Stimulated activated naive CD8-positive, alpha-beta T cell treated with anti-CD3 and anti-CD28 coated beads, Interleukin-15, Interleukin-2, amounts not matched to agents 100 ng/mL and 50 ng/mL, for 24 hours (primary cell): ENCODE data around the gene TBC1D21.

Source experiments
- H3K27ac Mint-ChIP-seq: one replicate; pipeline ENCODE4 v1.8.0; 2021; ENCODE audit warnings: mild to moderate bottlenecking, mixed read lengths
- H3K27me3 Mint-ChIP-seq: one replicate; pipeline ENCODE4 v1.8.0; 2021; ENCODE audit warnings: mixed read lengths
- H3K36me3 Mint-ChIP-seq: one replicate; pipeline ENCODE4 v1.8.0; 2021; ENCODE audit warnings: low read depth, mixed read lengths
- H3K4me1 Mint-ChIP-seq: one replicate; pipeline ENCODE4 v1.8.0; 2021; ENCODE audit warnings: low read depth, mixed read lengths
- H3K4me3 Mint-ChIP-seq: one replicate; pipeline ENCODE4 v1.8.0; 2021; ENCODE audit warnings: mild to moderate bottlenecking, mixed read lengths
- H3K9me3 Mint-ChIP-seq: one replicate; pipeline ENCODE4 v1.8.0; 2021; ENCODE audit warnings: mixed read lengths

Gene TBC1D21

DNA sequence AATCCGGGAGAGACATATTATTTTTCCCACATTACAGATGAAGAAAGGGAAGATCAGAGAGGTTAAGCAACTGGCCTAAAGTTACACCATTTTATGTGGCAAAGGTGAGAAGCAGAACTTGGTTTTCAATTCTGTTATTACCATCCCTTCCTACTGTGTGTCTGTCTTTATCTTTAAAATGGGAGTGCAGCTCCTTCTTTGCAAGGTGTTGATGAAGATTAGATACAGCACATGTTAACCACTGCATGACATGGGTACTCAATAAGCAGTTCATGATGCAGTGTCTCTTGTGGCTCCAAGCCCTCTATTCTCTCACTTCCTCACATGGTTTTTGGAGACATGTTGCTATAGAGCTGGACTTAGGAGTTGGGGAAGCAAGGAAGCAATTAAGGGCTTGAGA is 23.1 kb upstream of the TBC1D21 start:
- Mint-ChIP-seq H3K27me3 (peaks cover 19% of the 10 kb centered on the region), H3K36me3 (no peaks in the 10 kb centered on the region), H3K4me3 (no peak overlapping the region), H3K27ac (no peak overlapping the region), H3K9me3 (no peaks in the 10 kb centered on the region), H3K4me1 (no peaks in the 10 kb centered on the region)

DNA sequence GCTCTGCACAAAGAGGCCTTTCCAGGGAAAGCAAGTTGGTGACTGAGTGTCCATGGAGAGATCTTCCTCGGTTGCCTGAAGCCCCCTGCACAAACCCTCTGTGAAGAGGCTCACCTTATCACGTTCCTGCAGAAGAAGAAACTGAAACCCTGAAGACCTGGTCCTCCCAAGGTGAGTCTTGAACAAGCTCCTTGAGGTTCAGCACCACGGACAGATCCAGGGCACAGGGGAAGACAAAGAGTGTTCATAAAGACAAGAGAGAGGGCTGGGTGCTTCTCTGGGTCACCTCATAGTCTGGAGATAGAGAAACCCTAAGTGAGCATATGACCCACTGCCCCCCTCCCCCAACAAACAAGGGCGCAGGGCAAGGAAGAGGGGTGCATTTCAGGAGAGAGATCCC is 21.7 kb upstream of the TBC1D21 start:
- no peak overlapping the region for H3K4me3 Mint-ChIP-seq
- H3K36me3 Mint-ChIP-seq = no peaks in the 10 kb centered on the region
- no peaks in the 10 kb centered on the region for H3K9me3 Mint-ChIP-seq
- H3K27me3 Mint-ChIP-seq = peaks cover 23% of the 10 kb centered on the region
- no peak overlapping the region for H3K27ac Mint-ChIP-seq
- H3K4me1 Mint-ChIP-seq = no peaks in the 10 kb centered on the region

DNA sequence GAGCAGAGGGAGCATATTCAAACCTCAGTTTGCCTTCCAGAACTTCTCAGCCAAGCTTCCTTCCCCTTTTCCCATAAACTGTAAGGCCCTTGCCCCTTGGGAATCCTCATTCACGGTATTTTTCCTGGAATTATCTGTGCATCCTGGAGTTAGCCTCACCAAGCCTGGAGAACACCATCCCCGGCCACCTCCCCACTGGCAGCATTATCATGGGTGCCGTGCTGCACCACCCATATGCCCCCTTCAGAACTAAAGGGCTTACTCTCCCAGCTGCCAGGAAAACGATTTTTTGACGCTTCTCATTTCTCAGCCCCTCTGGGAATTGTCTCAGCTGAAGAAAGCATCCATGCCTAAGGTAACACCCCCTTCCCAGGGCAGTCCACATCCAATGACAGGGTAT is 20.9 kb upstream of the TBC1D21 start:
- H3K4me1 Mint-ChIP-seq = no peaks in the 10 kb centered on the region
- H3K27ac Mint-ChIP-seq = no peak overlapping the region
- no peaks in the 10 kb centered on the region for H3K36me3 Mint-ChIP-seq
- H3K27me3 Mint-ChIP-seq = peaks cover 23% of the 10 kb centered on the region
- no peaks in the 10 kb centered on the region for H3K9me3 Mint-ChIP-seq
- no peak overlapping the region for H3K4me3 Mint-ChIP-seq

GRCh38 chr15:73854265-73854664 is 19.1 kb upstream of the TBC1D21 start:
- Mint-ChIP-seq H3K36me3 (no peaks in the 10 kb centered on the region), H3K4me1 (no peaks in the 10 kb centered on the region), H3K9me3 (no peaks in the 10 kb centered on the region), H3K27ac (peak overlapping the region; percentile 12), H3K27me3 (peaks cover 29% of the 10 kb centered on the region), H3K4me3 (no peak overlapping the region)

DNA sequence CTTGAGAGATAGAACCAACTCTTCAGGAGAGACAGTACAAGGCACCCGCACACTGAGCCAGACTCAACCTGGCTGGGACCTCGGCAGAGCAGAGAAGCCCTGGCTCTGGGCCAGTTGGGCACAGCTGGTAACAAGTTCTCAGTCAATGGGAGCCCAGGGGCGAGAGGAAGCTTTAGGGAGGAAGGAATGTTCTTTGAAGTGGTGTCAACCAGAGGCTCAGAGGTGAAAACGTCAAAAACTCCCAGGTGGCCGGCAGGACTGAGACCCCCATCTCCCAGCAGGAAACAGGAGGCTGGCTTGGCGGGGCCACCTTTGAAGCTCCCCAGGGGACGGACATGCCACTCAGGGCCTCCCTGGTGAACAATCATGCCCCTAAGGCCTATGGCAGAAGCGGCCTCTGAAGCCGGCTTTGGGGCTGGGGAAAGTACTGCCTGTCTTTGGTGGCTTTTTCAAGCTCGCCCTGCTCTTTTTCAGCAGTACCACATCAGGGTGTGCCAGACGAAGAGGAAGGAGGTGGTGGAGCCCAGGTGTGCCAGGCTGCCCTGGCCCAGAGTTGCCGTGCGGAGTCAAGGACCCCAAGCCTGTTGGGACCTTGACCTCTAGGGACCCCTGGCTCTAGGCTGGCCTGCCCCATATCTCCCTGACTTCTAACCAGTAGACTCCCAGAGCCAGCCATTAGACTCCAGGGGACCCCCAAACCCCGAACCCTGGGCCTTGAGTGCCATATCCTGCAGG is 16.7 kb upstream of the TBC1D21 start:
- Mint-ChIP-seq H3K27ac (no peak overlapping the region), H3K4me3 (no peak overlapping the region), H3K9me3 (no peaks in the 10 kb centered on the region), H3K36me3 (no peaks in the 10 kb centered on the region), H3K4me1 (no peaks in the 10 kb centered on the region), H3K27me3 (peaks cover 27% of the 10 kb centered on the region)

DNA sequence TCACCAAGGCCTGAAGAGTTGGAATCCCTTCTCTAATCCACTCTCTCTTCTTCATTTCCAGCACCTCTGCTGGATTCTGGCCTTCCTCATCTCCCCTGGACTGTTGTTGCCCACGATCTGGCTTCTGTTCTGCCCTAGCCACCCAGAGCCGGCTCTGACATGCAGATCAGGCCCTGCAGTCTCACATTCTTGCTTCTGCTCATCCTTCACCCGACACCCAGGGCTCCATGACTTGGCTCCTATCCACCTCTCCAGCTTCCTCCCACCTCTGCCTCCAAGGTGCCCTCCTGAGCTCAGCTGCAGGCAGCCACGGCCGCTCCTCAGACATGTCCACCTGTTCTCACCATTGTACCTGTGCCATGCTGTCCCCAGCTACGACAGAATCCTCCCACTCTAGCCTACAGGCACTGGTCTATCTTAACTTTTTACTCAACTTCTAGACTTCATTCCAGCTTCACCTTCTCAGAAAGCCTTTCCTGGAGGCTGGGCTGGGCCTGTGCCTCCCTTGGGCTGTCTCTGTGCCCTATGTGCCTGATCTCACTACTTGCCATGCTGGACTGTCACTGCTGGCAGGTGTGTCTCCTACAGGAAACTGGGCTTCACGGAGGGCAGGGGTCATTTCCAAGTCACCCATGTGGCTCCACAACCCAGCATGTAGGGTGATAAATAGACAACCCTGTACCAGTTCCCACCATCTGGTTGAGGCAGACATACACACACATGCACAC is 16.0 kb upstream of the TBC1D21 start:
- no peak overlapping the region for H3K4me3 Mint-ChIP-seq
- no peaks in the 10 kb centered on the region for H3K4me1 Mint-ChIP-seq
- peaks cover 23% of the 10 kb centered on the region for H3K27me3 Mint-ChIP-seq
- no peaks in the 10 kb centered on the region for H3K9me3 Mint-ChIP-seq
- H3K36me3 Mint-ChIP-seq = no peaks in the 10 kb centered on the region
- H3K27ac Mint-ChIP-seq = no peak overlapping the region

- Mint-ChIP-seq H3K36me3 (no peaks in the 10 kb centered on the region), H3K4me3 (no peak overlapping the region), H3K27ac (no peak overlapping the region), H3K27me3 (peaks cover 24% of the 10 kb centered on the region), H3K4me1 (no peaks in the 10 kb centered on the region), H3K9me3 (no peaks in the 10 kb centered on the region)
Observed at GRCh38 chr15:73858062-73858461, 15.3 kb upstream of the TBC1D21 start.

- Mint-ChIP-seq H3K27me3 (peaks cover 22% of the 10 kb centered on the region), H3K36me3 (no peaks in the 10 kb centered on the region), H3K27ac (no peak overlapping the region), H3K4me1 (peaks cover 12% of the 10 kb centered on the region), H3K9me3 (no peaks in the 10 kb centered on the region), H3K4me3 (no peak overlapping the region)
Observed at GRCh38 chr15:73862276-73862675, 11.1 kb upstream of the TBC1D21 start.

GRCh38 chr15:73865379-73865778 is 8.0 kb upstream of the TBC1D21 start:
- peaks cover 18% of the 10 kb centered on the region for H3K27me3 Mint-ChIP-seq
- H3K4me3 Mint-ChIP-seq = no peak overlapping the region
- no peaks in the 10 kb centered on the region for H3K9me3 Mint-ChIP-seq
- peaks cover 12% of the 10 kb centered on the region for H3K4me1 Mint-ChIP-seq
- no peak overlapping the region for H3K27ac Mint-ChIP-seq
- H3K36me3 Mint-ChIP-seq = no peaks in the 10 kb centered on the region

DNA sequence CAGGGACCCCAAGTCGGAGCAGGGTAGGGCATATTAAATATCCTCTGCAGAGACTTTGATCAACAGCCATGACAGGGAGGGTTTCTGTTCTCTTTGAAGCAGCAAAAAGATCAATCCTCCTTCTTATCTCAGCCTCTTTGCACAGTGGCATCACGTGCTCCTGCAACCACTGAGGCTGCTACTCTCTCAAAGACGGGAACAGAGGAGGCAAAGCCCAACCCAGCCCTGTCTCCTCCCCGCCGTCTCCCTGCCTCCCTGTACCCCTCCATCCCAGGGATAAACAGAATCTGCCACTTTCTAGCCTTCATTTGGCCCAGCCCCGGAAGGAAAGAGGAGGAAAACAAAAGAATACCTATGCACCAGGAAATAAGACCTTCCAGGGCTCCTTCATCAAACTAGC is 7.5 kb upstream of the TBC1D21 start:
- Mint-ChIP-seq H3K27ac (no peak overlapping the region), H3K4me1 (peaks cover 12% of the 10 kb centered on the region), H3K36me3 (no peaks in the 10 kb centered on the region), H3K4me3 (no peak overlapping the region), H3K27me3 (peaks cover 22% of the 10 kb centered on the region), H3K9me3 (no peaks in the 10 kb centered on the region)

- H3K4me1 Mint-ChIP-seq = peaks cover 12% of the 10 kb centered on the region
- no peaks in the 10 kb centered on the region for H3K9me3 Mint-ChIP-seq
- H3K27ac Mint-ChIP-seq = no peak overlapping the region
- peaks cover 28% of the 10 kb centered on the region for H3K27me3 Mint-ChIP-seq
- no peak overlapping the region for H3K4me3 Mint-ChIP-seq
- no peaks in the 10 kb centered on the region for H3K36me3 Mint-ChIP-seq
Observed at GRCh38 chr15:73866481-73866880, 6.9 kb upstream of the TBC1D21 start.

DNA sequence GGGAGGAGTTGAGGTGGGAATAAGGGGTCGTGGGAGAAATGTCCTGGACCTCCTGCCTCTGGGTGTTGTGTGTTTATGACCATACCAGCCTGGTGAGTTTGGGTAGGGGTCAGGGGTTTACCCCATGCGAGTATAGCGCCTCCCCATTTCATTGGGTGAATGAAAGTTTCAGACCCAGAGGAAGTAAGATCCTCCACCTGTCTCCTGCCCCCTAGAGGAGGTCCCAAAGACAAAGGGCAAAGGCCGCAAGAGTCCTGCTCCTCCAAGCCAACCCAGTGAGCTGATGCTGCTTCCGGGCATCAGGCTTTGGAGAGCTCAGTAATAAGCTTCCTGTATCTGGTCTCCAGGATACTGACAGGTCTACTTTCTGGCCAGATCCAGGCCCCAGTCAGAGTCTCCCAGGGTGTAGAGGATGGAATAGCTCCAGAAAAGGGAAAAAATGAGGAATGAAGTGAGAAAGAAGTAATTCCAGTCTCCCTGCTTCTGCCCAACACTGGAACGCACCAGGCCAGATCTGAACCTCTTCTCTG is 6.4 kb upstream of the TBC1D21 start:
- Mint-ChIP-seq H3K4me3 (no peak overlapping the region), H3K27ac (no peak overlapping the region), H3K4me1 (peaks cover 12% of the 10 kb centered on the region), H3K9me3 (no peaks in the 10 kb centered on the region), H3K27me3 (peaks cover 31% of the 10 kb centered on the region), H3K36me3 (no peaks in the 10 kb centered on the region)

- Mint-ChIP-seq H3K4me1 (peaks cover 12% of the 10 kb centered on the region), H3K36me3 (no peaks in the 10 kb centered on the region), H3K27ac (no peak overlapping the region), H3K4me3 (no peak overlapping the region), H3K27me3 (peaks cover 35% of the 10 kb centered on the region), H3K9me3 (no peaks in the 10 kb centered on the region)
Observed at GRCh38 chr15:73867426-73867825, 5.9 kb upstream of the TBC1D21 start.

DNA sequence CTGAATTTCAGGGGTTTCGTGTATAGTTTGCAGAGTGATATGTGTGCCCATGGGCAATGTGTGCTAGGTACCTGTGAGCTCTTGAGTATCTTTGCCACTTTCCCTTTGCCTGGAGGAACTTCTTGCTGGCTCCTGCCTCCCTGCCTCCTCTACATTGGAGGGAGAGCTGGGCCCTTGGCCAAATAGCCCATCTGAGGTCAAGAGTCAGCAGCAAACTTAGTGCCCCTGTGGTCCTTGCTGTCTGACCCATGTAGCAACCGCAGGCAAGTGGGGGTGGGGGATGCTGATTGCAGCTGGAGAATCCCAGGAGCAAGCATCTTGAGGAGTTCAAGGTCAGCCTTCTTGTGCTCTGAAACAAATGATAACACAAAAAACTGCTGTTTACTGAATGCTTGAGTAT is 5.4 kb upstream of the TBC1D21 start:
- Mint-ChIP-seq H3K27ac (no peak overlapping the region), H3K9me3 (no peaks in the 10 kb centered on the region), H3K27me3 (peaks cover 35% of the 10 kb centered on the region), H3K36me3 (no peaks in the 10 kb centered on the region), H3K4me1 (peaks cover 12% of the 10 kb centered on the region), H3K4me3 (no peak overlapping the region)

- no peak overlapping the region for H3K4me3 Mint-ChIP-seq
- peaks cover 32% of the 10 kb centered on the region for H3K27me3 Mint-ChIP-seq
- no peaks in the 10 kb centered on the region for H3K36me3 Mint-ChIP-seq
- no peak overlapping the region for H3K27ac Mint-ChIP-seq
- peaks cover 12% of the 10 kb centered on the region for H3K4me1 Mint-ChIP-seq
- H3K9me3 Mint-ChIP-seq = no peaks in the 10 kb centered on the region
Observed at GRCh38 chr15:73869216-73869995, 4.0 kb upstream of the TBC1D21 start.
